ENCODE measurements around the gene ACBD6.

The ACBD6 gene

DNA sequence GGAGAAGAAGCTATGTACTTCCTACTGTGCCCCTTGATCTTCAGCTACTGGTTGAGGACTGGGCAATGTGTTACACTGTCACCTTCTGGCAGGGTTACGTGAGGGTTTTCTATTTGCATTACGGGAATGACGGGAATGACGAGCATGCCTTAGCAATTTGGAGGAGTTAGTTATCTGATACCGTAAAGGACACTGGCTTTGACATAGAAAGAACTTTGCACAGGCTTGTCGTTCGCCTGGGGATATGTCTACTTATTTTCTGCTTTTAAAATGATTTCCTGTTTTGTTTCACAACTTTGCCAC lies 19.8 kb upstream of the ACBD6 start:
- H3K9me2 ChIP-seq (ENCODE audit: low read depth, low read length), result no peaks in the 10 kb centered on the region
- no peaks in the 10 kb centered on the region for H3K9me3 ChIP-seq (ENCODE audit: low read length)
- no peaks in the 10 kb centered on the region for H4K20me1 ChIP-seq (ENCODE audit: insufficient read depth, low read length)
- TF ChIP-seq, protein P1, sequence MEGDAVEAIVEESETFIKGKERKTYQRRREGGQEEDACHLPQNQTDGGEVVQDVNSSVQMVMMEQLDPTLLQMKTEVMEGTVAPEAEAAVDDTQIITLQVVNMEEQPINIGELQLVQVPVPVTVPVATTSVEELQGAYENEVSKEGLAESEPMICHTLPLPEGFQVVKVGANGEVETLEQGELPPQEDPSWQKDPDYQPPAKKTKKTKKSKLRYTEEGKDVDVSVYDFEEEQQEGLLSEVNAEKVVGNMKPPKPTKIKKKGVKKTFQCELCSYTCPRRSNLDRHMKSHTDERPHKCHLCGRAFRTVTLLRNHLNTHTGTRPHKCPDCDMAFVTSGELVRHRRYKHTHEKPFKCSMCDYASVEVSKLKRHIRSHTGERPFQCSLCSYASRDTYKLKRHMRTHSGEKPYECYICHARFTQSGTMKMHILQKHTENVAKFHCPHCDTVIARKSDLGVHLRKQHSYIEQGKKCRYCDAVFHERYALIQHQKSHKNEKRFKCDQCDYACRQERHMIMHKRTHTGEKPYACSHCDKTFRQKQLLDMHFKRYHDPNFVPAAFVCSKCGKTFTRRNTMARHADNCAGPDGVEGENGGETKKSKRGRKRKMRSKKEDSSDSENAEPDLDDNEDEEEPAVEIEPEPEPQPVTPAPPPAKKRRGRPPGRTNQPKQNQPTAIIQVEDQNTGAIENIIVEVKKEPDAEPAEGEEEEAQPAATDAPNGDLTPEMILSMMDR (IDR thresholded peaks at IDR 0.05; ENCODE audit: low read length), result no peak
- no peak for TF ChIP-seq EZH2 (IDR thresholded peaks at IDR 0.05; ENCODE audit: borderline replicate concordance, low read length)
- no peak overlapping the region for H3K27ac ChIP-seq (ENCODE audit: low read depth, low read length, poor library complexity, severe bottlenecking)
- no peaks in the 10 kb centered on the region for H3K79me2 ChIP-seq (ENCODE audit: insufficient read depth, low read length)
- no peak overlapping the region for H2AFZ ChIP-seq (ENCODE audit: low read length)
- H3K4me3 ChIP-seq (ENCODE audit: low read depth, low read length, poor library complexity, severe bottlenecking), result no peak overlapping the region
- H3K4me2 ChIP-seq (ENCODE audit: low read length), result no peak overlapping the region
- no peaks in the 10 kb centered on the region for H3K4me1 ChIP-seq (ENCODE audit: insufficient read depth, low read length, severe bottlenecking)
- H3K9ac ChIP-seq (ENCODE audit: low read length), result no peak overlapping the region
- H3F3A ChIP-seq (ENCODE audit: insufficient read depth, low read length), result no peaks in the 10 kb centered on the region
- peaks cover 8% of the 10 kb centered on the region; the same call in 1 of the 2 replicates for H3K27me3 ChIP-seq (ENCODE audit: insufficient read depth, low read length)
- no peaks in the 10 kb centered on the region for H3K36me3 ChIP-seq (ENCODE audit: insufficient read depth, low read length)

DNA sequence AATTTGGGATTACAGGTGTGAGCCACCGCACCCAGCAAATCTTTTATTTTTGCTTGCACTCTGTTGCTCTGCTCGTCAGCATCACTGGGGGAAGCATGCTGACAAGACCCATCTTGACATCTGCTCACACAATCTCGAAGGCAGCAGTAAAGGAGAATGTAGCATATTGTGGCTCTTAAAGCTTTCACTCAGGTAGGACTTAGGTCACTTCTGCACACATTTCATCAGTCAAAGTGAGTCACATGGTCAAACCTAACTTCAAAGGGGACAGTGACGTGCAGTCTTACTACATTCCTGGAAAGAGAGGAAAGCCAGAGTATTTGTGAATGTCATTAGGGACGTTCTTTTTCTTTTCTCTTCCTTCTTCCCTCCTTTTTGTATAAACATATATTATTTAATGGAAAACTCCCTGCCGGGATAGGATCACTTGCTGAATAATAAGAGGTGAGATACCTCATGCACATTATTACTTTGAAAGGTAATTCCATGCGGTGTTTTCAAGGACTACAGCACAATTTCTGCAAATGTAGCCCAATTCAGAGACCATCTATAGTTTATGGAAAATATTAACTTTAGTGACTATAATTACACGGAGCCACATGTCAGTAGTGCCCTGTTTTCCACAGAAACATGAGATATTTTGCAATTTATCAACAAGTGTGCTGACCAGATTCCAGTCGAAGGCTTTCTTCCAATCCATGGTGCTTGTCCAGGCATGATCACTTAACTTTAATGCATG lies 19.3 kb upstream of the ACBD6 start:
- H4K20me1 ChIP-seq (ENCODE audit: insufficient read depth, low read length), result no peaks in the 10 kb centered on the region
- H3K36me3 ChIP-seq (ENCODE audit: insufficient read depth, low read length), result no peaks in the 10 kb centered on the region
- H3K79me2 ChIP-seq (ENCODE audit: insufficient read depth, low read length), result no peaks in the 10 kb centered on the region
- H3K9me2 ChIP-seq (ENCODE audit: low read depth, low read length), result no peaks in the 10 kb centered on the region
- H3K4me1 ChIP-seq (ENCODE audit: insufficient read depth, low read length, severe bottlenecking), result no peaks in the 10 kb centered on the region
- H3K27me3 ChIP-seq (ENCODE audit: insufficient read depth, low read length), result 0 out of 2 replicates have a peak, but pooled peaks cover 3% of the 10 kb centered on the region
- H2AFZ ChIP-seq (ENCODE audit: low read length), result no peak overlapping the region
- H3K9ac ChIP-seq (ENCODE audit: low read length), result no peak overlapping the region
- H3K4me3 ChIP-seq (ENCODE audit: low read depth, low read length, poor library complexity, severe bottlenecking), result no peak overlapping the region
- no peak overlapping the region for H3K27ac ChIP-seq (ENCODE audit: low read depth, low read length, poor library complexity, severe bottlenecking)
- H3F3A ChIP-seq (ENCODE audit: insufficient read depth, low read length), result no peaks in the 10 kb centered on the region
- TF ChIP-seq, protein P1 (IDR thresholded peaks at IDR 0.05; ENCODE audit: low read length), result no peak
- TF ChIP-seq EZH2 (IDR thresholded peaks at IDR 0.05; ENCODE audit: borderline replicate concordance, low read length), result no peak
- no peaks in the 10 kb centered on the region for H3K9me3 ChIP-seq (ENCODE audit: low read length)
- no peak overlapping the region for H3K4me2 ChIP-seq (ENCODE audit: low read length)

DNA sequence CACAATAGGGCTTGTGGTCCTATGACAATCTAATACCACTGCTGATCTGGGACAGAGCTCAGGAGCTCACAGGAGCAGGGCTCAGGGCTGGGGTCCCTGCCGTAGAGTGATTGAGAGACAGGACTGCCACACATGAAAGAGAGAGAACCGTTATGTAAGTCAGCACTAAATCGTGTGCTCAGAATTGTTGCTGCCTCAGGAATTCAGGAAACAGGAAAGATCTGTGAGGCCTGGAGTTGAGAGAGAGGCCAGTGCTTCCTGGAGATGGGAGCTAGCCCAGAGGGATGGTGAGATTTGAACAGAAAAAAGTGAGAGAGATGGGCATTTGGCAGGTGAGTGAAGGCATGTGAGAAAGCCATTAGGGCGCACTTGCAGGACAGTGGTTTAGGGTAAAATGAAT lies 17.5 kb upstream of the ACBD6 start:
- Histone ChIP-seq H3K9me2 (ENCODE audit: low read depth, low read length) (no peaks in the 10 kb centered on the region), H3K4me2 (ENCODE audit: low read length) (no peak overlapping the region), H4K20me1 (ENCODE audit: insufficient read depth, low read length) (no peaks in the 10 kb centered on the region), H3K36me3 (ENCODE audit: insufficient read depth, low read length) (no peaks in the 10 kb centered on the region), H3K79me2 (ENCODE audit: insufficient read depth, low read length) (no peaks in the 10 kb centered on the region), H3K4me1 (ENCODE audit: insufficient read depth, low read length, severe bottlenecking) (no peaks in the 10 kb centered on the region), H2AFZ (ENCODE audit: low read length) (no peak overlapping the region), H3K27me3 (ENCODE audit: insufficient read depth, low read length) (no peaks in the 10 kb centered on the region), H3K9me3 (ENCODE audit: low read length) (no peaks in the 10 kb centered on the region), H3K4me3 (ENCODE audit: low read depth, low read length, poor library complexity, severe bottlenecking) (no peak overlapping the region), H3F3A (ENCODE audit: insufficient read depth, low read length) (no peaks in the 10 kb centered on the region), H3K27ac (ENCODE audit: low read depth, low read length, poor library complexity, severe bottlenecking) (no peak overlapping the region), H3K9ac (ENCODE audit: low read length) (no peak overlapping the region)
- TF ChIP-seq EZH2 (IDR thresholded peaks at IDR 0.05; ENCODE audit: borderline replicate concordance, low read length), result no peak
- TF ChIP-seq, protein P1 (IDR thresholded peaks at IDR 0.05; ENCODE audit: low read length), result no peak
